Activated CD4-positive, alpha-beta T cell treated with anti-CD3 and anti-CD28 coated beads, Interleukin-2, amount 50 U/mL, for 48 hours (primary cell): ENCODE data around the gene ADARB1.

Experiments used
- DNase-seq, 2 experiments: peaks; one replicate each; pipeline ENCODE4 v3.0.0-alpha.2; 2020

ADARB1 gene

DNA sequence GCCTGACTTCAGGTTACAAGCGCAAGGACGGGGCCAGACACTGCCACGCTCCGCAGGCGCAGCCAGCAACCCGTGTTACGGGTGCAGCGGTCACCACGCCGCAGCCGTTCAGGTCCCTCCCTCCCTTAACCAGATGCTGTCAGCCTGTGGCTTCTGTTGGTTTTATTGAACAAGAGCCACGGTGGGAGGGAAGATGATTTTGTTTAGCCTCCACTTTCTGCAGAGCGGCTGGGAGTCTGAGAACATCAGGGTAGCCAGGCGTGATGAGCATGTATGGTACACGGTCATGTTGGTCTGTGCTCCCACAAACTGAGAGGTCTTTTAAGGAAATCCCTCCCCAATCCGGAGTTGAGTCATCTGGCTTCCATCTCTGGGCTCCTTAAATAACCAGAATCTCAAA is 18.5 kb upstream of the ADARB1 start:
- DNase-seq, result no peak

DNA sequence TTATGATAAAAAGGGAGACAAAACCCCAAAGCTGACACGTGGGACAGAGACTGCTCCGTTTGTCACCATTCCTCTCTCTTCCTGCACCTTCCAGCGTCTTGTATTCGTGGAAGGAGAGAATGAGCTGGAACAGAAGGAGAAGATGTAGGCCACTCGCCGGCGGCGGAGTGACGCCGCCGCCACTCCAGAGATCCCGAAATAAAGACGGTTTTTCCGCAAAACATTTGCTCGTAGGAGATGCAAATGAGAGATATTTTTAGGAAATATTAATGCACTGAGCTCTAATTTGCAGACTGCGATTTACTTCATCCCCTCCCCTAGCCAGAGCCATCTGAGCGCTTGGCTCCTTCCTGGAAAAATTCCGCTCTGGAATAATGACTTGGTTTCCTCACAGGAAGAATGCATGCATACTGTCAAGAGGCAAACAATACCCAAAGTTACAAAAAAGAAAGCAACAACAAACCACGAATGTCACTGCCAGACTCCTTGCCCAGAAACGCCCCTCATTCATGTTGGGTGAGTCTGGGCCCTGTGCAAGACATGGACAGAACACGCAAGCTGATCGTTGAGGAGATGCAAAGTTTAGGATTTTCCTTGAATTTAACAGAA is 18.0 kb upstream of the ADARB1 start:
- DNase-seq, result no peak

DNA sequence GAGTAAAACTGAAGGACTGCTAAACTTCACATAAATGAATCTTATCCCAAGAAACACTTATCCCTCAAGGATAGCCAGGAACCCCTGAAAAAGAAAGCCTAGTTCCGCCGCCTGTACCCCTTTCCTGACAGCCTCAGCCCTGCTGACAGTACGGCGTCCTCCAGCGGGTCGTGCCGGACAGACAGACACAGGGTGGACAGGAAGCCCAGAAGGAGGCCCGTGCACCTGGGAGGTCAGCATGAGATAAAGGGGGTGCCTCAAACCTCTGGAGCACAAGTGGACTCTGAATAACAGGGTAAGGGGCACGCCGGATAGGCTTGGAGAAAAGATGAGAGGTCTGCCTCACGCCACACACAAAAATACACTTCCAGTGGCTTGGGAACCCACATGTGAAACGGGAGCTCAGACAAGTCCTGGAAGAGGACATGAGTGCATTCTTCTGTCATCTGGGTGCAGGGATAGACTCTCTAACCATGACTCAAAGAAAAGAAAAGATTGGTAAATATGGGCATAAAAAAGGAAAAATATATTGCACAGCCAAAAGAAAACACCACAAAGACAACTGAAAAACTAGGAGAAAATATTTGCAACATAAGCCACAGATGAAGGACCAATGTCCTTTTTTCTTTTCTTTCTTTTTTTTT is 17.3 kb upstream of the ADARB1 start:
- no peak for DNase-seq

DNA sequence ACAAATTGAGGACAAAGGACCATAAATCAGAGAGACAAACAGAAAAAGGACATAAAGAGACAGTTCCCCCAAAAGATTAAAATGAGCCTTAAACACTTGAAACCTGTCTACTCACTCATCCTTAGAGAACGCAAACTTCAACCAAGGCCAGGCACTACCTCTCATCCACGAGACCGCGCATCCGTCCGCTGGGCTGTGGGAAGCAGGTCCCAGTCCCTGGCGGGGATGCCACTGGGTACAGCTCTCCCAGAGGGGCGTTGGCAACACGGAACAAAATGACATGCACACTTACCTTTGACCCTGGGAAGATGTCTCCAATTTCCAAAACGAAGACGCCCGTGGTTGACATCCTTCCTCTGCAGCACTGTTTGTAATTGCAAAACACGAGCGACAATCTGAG is 16.5 kb upstream of the ADARB1 start:
- DNase-seq, result no peak

DNA sequence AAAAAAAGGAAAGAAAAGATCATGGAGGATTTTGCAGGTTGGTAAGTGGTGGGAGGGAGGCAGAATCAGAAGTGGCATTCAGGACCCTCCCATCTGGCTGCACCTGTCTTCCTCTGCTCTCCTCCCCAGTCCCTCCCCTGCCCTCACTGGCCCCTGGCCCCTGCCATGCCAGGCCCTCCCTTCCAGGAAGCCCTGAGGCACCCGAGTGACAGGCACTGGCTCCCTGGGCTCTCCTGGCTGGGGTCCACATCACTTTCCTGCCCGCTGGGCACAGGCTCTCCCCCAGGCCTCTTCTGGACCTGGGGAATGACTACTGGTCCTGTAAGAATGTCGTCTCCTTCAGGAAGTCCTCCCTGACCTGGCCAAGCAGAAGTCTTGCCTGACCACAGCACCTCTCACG is 15.3 kb upstream of the ADARB1 start:
- DNase-seq, result no peak

DNA sequence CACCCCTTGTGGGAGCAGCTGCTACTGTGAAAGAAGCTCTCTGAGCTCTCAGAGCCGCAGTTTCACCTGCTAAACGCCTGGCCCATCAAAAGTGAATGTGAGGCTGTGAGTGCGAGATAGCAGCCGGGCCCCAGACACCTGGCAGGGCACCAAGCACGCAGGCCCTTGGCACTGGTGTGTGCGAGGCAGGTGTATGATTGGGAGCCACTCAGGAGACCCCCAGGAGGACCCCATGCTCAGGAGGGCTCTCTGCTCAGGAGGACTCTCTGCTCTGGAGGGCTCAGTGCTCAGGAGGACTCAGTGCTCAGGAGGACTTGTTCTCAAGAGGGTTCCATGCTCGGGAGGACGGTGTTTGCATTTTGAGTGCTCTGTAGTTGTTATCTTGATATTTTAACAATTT is 14.3 kb upstream of the ADARB1 start:
- DNase-seq, result no peak

DNA sequence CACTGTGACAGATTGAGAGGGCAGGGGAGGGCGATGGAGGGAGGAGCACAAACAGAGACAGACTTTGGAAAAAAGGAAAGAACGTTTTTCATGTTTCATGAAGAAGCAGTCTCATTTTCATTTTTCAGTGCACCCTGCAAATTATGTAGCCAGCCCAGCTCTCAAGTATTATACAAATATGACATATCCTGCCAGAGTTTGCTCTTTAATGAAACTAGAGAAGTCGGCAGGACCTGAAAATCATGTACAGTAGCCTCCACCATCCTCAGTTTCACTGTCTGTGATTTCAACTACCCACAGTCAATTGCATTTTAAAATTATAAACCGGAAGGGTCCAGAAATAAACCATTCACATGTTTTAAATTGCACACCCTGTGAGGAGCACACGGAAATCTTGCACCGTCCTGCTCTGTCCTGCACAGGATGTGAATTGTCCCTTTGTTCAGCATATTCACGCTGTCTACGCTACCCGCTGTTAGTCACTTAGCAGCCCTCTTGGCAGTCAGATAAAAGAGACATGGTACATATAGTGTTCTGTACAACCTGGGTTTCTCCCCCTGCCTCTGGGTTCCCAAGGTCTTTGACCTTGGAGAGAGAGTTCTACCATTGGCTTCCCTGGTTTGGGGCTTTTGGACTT is 13.6 kb upstream of the ADARB1 start:
- DNase-seq, result no peak

- no peak for DNase-seq
These were observed 10.3 kb upstream of the ADARB1 start for GRCh38 chr21:45064091-45064490.

- no peak for DNase-seq
These were observed 9.6 kb upstream of the ADARB1 start for GRCh38 chr21:45064618-45065399.

DNA sequence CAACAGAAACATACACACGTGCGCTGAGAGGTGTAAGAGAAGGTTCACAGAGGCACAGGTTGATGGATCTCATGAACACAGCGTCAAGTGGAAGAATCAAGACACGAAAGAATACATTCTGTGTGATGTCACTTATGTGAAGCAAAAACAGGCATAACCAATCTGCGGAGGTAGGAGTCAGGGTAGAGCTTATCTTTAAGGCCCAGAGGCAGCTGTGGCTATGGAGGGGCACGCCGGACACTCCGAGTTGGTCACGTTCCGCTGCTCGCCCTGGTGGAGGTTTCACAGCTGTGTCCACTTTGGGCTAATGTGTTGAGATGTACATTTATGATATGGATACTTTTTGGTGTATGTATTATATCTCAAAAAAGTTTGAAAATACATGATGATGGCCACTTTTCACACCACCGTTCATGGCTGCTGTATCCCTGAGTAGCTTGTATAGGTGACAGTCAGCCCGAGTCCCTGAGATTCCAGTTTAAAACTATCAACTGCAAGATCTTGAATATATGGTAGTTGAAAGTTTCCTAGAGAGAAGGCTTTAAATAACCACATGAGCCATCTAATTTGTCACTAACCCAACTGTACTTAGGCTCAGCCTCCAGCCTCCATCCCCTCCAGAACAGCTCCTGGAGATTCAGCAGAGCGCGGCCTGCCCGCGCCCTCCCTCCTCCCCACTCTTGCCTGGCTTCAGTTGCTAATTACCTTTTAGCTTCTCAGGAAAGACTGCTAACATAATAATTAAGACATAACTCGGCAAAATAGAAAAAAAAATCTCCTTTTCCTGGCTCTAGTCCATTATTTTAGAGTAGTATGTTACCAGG is 6.7 kb upstream of the ADARB1 start:
- no peak for DNase-seq

DNA sequence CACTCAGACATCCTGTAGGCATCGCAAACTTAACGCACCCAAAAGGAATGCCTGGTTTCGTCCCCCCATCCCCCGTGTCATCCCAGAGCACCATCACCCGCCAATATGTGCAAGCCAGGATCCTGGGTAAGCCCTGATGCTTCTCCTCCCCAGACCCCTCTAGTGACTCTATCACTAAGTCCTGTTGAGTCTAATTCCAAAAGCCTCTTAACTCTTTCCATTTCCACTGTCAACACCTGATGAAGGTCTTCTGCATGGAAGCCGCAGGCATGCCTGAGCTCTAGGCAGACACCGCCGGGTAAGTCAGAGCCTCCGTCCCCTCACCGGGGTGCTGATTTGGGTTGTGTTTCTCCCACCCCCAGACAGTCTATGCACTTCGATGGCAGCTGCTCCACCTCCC is 5.3 kb upstream of the ADARB1 start:
- DNase-seq, result no peak

DNA sequence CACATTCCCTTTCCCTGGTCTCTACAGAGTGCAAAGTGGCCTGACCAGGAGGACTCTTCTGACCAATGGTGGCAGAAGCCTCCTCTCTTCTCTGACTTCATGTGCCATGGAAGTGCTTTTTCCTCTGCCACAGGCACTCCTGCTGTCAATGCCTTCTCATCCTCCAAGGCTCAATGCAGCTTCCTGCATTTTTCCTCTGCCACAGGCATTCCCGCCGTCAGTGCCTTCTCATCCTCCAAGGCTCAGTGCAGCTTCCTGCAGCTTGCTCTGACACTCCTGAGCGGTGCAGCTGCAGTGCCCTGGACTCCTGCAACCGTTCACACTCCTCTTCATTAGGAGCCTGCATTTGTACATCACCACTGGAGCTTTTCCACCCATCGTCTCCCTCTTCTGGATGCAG is 4.7 kb upstream of the ADARB1 start:
- DNase-seq, result no peak

DNA sequence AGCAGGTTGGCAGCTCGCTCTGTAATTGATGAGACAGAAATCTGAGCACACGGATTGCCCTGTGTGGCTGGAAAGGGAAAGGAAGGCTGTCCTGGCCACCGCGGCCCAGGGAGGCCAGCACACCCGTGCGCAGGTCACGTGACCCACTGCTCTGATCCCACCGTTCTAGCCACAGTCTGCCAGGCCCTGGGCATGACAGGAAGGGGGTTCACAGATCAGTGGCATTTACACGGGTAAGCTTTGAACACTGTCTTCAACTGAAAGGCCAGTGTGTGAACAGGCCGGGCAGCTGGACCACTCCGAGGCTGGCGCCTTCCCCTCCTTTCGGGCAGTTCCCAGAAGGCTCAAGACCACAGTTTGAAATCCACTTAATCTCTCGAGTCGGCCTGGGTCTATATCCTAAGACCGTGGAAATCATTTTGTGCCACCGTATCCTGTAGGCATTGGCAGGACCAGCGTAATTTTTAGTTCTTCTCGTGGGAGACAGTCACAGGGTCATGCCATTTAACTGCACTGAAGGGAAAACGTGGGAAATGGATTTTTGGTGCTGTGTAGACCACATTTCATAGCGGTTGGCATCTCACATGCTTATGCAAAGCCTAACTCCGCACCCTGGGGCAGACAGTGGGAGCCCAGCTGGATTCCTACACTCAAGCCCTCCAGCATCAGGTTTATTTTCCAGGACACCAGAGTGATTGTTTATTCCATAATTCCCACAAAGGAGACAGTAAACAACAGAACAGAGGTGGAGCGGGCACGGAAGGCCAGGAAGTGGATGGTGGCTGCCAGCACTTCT is 3.1 kb upstream of the ADARB1 start:
- DNase-seq, result no peak

GRCh38 chr21:45071874-45072737 is 2.3 kb upstream of the ADARB1 start:
- no peak for DNase-seq

DNA sequence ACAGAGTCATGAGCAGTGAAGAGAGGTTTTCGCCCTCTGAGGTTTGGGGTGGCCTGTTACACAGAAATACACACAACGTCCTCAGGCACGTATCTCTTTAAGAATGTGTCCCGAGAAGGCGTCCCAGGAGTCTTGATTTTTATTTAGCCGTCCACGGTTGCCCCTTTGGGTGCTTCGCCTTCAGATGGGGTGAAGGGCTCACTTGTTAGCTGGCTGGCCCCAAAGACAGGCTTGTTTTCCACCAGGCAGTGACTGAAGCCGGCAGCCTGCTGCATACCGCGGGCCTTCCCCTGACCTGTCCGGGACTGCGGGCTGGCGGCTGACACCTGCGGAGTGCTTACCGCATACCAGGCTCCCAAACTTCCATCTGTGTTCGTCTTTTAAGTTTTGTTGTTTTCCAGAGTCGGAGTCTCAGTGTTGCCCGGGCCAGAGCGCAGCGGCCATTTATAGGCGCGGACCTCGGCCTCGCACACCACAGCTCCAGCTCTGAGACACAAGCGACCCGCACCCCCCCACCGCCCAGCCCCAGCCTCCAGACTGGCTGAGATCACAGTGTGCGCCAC is 1.6 kb upstream of the ADARB1 start:
- DNase-seq, result no peak

DNA sequence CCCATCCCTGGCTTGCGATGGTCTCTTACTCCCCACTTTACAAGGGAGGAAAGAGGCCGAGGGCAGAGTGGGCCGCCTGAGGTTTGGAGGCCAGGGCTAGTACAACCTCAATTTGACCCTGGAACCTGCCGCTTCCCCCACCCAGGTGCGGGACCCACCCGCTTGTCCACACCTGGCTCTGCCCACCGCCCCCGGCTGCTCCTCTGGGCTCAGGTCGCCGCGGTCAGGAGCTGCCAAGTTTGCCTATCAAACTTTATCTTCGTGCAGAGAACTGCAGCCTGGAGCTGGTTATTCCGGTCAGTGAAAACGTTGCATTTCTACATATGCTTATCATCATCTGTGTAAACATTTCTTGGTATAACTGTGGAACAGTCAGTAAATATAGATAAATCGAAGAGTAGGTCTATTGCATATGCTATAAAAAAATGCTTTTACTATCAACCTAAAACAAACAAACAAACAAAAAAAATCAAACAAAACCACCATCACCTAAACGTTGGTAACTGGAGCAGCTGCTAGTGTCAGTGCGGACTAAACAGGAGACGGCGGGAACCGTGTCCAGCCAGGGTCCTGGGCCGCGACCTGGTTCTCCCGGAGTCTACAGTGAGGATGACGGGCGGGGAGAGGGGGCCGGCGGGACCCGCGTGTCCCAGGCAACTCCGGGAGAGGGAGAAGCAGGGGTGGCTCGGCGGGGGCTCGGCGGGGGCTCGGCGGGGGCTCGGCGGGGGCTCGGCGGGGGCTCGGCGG is 906 bp upstream of the ADARB1 start:
- peak in 1 of 2 experiments; percentile 25 for DNase-seq

DNA sequence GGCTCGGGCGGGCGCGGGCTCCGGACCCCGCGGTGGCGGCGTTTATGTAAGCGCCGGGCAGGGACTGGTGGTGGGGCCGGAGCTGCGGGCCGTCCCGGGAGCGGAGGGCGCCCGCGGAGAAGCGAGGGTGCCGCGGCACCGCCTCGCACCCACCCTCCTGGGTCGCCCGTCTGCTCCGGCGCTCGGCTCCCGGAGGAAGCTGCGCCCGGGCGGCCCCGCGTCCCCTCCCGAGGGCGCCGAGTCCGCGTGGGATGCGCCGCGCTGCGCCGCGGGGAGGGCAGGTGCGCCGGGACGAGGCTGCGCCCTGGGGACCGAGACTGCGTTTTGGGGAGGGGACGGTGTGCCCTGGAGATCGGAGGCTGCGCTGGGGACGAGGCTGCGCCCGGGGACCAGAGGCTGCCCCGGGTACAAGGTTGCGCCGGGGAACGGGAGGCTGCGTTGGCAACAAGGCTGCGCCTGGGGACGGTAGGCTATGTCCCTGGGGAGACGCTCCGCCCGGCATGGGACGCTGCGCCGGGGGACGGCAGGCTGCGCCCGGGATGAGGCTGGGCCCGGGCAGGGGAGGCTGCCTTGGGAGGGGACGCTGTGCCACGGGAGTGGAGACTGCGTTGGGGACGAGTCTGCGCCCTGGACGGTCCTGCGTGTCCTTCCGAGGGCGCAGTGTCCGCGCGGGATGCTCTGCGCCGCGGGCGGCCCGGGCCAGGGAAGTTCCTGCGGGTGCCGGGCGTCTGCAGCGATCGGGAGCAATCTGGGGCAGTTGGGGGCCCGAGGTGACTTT is 627 bp downstream of the ADARB1 start:
- DNase-seq, result peak; percentile 45 to 51

DNA sequence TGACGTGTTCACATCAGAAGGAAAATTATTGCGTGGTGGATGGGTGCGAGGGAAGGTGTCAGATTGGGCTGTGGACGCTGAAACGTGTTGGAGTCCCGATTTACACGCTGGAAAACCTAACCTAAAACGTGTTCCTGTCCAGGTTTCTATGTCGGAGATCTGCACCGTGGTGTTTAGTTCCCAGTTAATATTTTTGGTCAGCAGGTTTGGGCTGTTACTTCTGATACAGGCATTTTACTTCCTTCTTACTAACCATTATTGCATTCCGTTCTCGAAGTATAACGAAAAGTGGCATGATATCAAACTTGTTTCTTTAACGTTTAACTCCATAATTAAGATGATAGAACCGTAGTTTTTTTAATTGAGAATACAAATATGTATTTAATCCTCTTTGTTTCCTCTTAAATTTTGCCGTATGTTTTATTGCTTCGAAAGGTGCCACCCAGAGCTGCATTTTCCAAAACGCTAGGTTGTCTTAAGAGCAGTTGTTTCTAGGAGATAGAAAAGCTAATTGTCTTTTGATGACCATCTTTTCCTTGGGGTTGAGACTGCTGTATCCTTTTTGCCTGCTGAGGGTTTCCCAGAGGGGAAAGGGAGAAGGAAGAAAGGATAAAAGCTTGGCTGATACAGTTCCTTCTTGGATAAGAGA is 1.3 kb downstream of the ADARB1 start:
- no peak for DNase-seq
